ENCODE measurements around the gene SHC2.
A peak's percentile ranks its signal among the peaks of the same experiment; 100 is the strongest.

SHC2 gene

DNA sequence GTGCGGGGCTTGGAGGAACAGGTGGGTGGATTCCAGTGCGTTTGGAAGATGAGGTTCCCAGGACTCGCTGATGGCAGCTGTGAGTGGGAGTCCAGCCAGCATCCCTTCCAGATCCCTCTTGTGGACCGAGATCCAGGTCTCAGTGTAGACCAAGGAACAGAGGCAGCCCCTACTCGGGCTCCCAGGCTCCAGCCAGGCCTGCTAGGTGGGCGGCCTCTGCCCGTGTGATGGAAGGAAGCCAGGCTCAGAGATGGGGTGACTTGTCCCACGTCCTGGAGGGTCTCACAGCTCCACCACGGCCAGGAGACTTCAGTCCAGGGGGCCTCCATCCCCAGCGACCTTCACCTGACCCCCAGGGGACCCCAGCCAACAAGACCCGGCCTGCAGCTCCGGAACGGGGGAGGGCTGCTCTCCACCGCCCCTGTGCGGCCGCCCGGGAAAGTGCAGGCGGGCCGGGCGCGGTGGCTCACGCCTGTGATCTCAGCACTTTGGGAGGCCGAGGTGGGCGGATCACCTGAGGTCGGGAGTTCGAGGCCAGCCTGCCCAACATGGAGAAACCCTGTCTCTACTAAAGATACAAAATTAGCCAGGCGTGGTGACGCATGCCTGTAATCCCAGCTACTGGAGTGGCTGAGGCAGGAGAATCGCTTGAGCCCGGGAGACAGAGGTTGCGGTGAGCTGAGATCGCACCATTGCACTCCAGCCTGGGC is 34.7 kb upstream of the SHC2 start:
- Mint-ChIP-seq H3K36me3 (peaks cover 21% of the 10 kb centered on the region), H3K27ac (no peak overlapping the region), H3K4me3 (no peak overlapping the region), H3K4me1 (peaks cover 12% of the 10 kb centered on the region), H3K9me3 (no peaks in the 10 kb centered on the region)
- ATAC-seq (peak; percentile 42), DNase-seq (ENCODE audit: low spot score in 2 of 2) (peak; percentile 65 to 88)

DNA sequence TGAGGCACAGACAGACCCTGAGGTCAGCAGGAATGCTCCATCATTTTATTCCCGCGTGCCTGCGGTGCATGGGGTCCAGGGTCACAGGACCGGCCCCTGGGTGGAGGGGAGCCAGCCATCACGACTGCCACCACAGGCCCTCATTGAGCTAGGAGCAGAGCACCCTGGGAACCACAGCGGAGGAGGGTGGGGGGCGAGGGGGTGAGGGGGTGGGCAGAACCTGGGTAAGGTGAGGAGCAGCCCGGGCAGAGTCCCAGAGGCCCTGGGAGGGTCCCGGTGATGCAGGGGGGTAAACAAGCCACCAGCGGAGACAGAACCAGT is 34.2 kb upstream of the SHC2 start:
- Mint-ChIP-seq H3K9me3 (no peaks in the 10 kb centered on the region), H3K4me3 (no peak overlapping the region), H3K36me3 (peaks cover 21% of the 10 kb centered on the region), H3K27ac (no peak overlapping the region), H3K4me1 (peaks cover 12% of the 10 kb centered on the region)
- DNase-seq (ENCODE audit: low spot score in 2 of 2) (no peak), ATAC-seq (no peak)

DNA sequence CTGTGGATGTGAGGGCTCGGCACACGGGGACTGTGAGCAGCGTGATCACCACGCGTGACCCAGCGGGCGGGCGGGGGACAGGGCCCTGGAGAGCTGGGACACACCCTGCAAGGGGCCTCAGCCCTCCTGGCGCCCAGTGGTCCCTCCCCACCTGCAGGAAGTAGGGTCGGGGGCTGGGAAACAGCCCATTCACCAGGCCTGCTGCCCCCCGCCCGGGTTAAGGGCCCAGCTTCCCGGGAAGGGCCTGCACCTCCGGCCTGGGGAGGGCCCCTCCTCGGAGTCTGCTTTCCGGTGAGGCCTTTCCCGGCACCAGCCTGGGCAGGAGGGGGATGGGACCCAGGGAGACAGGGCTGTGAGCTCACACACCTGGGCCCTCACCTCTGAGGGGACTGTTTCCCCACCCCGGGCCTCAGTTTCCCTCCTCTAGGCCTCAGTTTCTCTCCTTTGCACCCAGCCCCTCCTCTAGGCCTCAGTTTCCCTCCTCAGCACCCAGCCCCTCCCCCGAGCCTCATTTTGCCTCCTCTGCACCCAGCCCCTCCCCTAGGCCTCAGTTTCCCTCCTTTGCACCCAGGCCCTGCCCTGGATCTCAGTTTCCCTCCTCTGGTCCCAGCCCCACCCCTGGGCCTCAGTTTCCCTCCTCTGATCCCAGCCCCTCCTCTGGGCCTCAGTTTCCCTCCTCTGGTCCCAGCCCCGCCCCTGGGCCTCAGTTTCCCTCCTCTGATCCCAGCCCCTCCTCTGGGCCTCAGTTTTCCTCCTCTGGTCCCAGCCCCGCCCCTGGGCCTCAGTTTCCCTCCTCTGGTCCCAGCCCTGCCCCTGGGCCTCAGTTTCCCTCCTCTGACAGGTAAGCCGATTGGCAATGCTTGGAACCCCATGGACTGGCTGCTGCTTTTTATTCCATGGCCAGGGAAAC is 33.6 kb upstream of the SHC2 start:
- H3K4me3 Mint-ChIP-seq = no peak overlapping the region
- no peaks in the 10 kb centered on the region for H3K9me3 Mint-ChIP-seq
- ATAC-seq = no peak
- no peak for DNase-seq (ENCODE audit: low spot score in 2 of 2)
- H3K4me1 Mint-ChIP-seq = peaks cover 12% of the 10 kb centered on the region
- H3K27ac Mint-ChIP-seq = peak overlapping the region; percentile 63
- peaks cover 24% of the 10 kb centered on the region for H3K36me3 Mint-ChIP-seq

DNA sequence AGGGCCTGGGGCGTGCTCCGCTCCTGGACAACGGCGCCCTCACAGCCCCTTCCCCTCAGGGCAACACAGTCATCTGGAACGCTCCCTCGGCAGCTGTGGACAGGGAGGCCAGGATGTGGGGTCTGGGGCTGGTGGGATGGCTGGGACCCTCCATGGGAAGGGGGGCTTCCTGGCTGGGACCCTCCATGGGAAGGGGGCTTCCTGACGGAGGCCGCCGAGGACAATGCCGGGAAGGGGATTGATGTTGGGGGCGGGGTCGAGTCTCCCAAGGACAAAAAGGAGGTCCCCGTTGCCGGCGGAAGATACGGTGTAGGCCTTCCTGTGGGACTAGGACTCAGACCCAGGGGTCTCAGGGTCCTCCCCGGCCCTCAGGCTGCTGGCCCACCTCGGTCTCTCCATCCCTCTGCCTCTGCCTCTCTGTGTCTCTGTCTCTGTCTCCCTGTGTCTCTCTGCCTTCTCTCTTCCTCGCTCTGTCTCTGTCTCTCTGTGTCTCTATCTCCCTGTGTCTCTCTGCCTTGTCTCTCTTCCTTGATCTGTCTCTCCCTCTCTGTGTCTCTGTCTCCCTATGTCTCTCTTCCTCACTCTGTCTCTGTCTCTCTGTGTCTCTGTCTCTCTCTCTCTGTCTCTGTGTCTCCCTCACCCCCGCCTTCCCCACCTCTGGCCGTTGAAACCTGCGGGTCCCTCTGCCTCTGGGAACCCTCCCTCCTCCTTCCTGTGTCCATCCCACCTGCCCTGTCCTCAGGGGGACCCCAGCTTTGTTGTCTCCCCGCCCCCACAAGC is 32.7 kb upstream of the SHC2 start:
- DNase-seq (ENCODE audit: low spot score in 2 of 2) (no peak), ATAC-seq (no peak)
- Mint-ChIP-seq H3K4me3 (no peak overlapping the region), H3K4me1 (peaks cover 12% of the 10 kb centered on the region), H3K36me3 (peaks cover 19% of the 10 kb centered on the region), H3K27ac (peak overlapping the region; percentile 63), H3K9me3 (no peaks in the 10 kb centered on the region)

DNA sequence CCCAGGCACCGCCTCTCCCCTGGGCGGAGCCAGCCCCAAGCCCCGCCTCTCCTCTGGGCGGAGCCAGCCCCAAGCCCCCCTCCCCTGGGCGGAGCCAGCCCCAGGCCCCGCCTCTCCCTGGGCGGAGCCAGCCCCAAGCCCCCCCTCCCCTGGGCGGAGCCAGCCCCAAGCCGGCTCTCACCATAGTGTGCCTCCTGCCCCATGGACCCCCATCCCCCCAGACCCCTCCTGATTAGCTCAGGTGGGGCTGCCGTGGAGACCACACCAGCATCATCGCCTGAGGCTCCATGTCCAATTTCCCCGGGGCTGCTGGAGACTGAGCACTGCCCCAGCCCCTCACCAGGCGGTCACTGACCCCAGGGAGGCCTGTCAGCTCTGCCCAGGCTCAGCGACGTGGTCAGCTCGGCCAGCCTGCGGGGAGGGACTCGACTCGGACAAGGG is 31.3 kb upstream of the SHC2 start:
- Mint-ChIP-seq H3K27ac (no peak overlapping the region), H3K4me3 (no peak overlapping the region), H3K4me1 (peaks cover 12% of the 10 kb centered on the region), H3K36me3 (peaks cover 20% of the 10 kb centered on the region), H3K9me3 (no peaks in the 10 kb centered on the region)
- DNase-seq (ENCODE audit: low spot score in 2 of 2) (no peak), ATAC-seq (no peak)

DNA sequence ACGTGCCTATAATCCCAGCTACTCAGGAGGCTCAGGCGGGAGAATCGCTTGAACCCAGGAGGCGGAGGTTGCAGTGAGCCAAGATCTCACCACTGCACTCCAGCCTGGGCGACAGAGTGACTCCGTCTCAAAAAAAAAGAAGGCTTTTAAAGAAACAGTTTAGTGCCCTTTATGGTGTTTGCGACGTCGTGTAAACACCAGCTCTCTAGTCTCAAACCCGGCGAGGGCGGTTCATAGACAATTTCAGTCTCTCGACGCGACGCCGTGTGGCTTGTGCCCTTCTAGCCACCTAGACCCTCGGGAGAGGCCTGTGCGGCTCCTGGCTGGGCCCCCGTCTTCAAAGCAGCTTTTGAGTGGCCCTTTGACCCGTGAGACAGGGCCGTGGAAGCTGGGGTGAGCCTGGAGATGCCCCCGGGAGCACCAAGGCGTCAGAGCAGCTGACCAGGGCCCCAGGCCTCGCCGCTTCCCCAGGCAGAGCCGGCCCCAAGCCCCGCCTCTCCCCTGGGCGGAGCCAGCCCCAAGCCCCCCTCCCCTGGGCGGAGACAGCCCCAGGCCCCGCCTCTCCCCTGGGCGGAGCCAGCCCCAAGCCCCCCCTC is 30.4 kb upstream of the SHC2 start:
- no peak overlapping the region for H3K27ac Mint-ChIP-seq
- ATAC-seq = no peak
- H3K9me3 Mint-ChIP-seq = no peaks in the 10 kb centered on the region
- no peak for DNase-seq (ENCODE audit: low spot score in 2 of 2)
- no peak overlapping the region for H3K4me3 Mint-ChIP-seq
- peaks cover 12% of the 10 kb centered on the region for H3K4me1 Mint-ChIP-seq
- peaks cover 20% of the 10 kb centered on the region for H3K36me3 Mint-ChIP-seq

DNA sequence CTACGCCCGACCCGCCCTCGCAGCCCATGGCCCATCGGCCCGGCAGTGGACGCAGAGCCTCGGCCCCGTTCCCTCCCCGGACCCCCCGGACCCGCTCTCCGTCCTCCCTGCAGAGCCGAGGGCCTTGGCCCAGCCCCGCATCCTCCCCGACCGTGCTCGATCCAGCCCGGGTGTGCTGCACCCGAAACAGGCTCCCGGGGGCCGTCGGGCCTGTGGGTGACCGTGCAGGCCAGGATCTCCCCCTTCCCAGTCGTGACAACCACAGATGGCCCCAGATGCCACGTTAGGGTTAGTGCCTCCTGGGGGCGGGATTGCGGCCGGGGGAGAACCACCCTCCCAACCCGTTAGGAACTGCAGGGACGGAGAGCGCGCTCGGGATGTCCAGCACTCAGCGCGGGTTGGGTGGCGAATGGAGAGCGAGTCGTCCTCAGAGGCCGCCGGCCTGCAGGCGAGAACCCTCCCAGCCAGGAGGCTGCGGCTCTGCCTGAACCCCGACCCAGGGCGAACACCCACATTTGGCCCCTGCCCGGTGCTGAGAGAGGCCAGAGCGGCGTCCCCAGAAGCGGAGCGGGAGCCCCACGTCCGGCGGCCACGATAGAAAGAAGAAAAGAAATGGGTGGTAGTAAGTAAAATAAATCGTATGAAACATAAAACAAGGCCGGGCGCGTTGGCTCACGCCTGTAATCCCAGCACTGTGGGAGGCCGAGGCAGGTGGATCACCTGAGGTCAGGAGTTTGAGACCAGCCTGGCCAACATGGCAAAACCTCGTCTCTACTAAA is 28.8 kb upstream of the SHC2 start:
- peak overlapping the region; percentile 71 for H3K27ac Mint-ChIP-seq
- H3K36me3 Mint-ChIP-seq = peaks cover 20% of the 10 kb centered on the region
- DNase-seq (ENCODE audit: low spot score in 2 of 2) (no peak), ATAC-seq (peak; percentile 22)
- H3K9me3 Mint-ChIP-seq = no peaks in the 10 kb centered on the region
- peaks cover 12% of the 10 kb centered on the region for H3K4me1 Mint-ChIP-seq
- H3K4me3 Mint-ChIP-seq = peak overlapping the region; percentile 74

DNA sequence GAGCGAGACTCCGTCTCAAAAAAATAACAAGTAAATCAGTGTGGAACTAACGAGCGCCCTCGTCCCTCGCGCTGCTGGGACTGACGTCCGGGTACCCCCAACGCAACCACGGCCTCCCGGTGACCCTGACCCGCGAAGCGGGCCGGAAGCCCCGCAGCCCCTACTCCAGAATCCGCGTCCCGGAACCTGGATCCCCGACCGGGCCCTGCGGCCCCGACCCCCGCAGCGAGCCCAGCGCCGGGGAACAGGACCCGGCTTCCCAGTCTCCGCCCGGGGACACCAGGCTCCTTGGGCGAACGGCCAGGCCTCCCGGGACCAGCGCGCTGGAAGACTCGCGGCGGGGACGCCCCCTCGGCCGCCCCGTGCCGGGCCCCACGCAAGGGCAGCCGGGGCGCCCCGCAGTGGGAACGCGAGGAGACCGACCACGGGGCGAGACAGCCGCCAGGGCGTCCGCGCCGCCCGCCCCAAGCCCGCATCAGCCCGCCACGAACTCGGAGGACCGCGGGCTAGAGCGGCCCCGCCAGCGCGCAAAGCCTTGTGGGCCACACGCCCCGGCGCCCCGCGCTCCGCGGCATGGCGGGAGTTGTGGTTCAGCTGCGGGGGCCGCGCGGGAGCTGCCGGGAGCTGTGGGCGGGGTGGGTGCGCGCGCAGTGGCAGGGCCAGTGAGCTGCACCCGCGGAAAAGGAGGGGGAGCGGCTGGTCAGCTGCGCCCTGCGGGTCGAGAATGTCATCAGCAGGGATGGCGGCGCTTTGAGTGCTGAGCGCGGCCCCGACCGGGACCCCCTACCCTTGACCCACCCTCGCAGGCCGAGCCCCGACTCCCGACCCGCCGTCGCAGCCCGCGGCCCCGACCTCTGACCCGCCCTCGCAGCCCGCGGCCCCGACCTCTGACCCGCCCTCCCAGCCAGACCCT is 27.9 kb upstream of the SHC2 start:
- ATAC-seq = peak; percentile 87
- Mint-ChIP-seq H3K4me1 (peaks cover 9% of the 10 kb centered on the region), H3K9me3 (no peaks in the 10 kb centered on the region), H3K4me3 (peak overlapping the region; percentile 74), H3K27ac (peak overlapping the region; percentile 87), H3K36me3 (peaks cover 20% of the 10 kb centered on the region)
- DNase-seq (ENCODE audit: low spot score in 2 of 2) = peak; percentile 85 to 97

DNA sequence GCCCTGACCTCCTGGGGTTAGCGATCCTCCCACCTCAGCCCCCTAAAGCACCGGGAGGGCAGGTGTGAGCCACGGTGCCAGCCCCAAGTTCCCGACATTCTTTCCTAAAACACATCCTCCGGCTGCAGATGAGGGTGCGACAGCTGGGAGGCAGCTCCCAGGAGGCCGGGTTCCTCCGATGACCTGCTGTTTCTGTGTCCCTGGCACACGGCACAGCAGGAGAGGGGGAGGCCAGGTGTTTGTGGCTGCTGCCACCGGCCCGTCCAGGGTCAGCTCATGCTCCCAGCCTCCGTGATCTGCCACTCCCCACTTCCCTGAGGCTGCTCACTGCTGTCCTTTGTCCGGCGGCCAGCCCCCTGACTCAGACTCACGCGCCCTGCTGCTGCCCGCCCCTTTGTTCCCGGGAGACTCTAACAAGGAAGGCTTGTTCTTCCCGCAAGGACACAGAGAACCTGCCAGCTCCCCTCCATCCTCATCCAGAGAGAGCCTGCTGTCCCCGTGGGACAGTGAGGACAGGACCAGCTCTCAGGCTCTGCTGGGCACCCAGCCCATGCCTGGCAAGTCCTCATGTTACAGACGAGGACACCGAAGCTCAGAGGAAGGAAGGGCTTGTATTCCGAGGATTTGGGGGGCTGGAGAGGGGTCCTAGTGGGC is 24.9 kb upstream of the SHC2 start:
- DNase-seq (ENCODE audit: low spot score in 2 of 2) (no peak), ATAC-seq (no peak)
- H3K9me3 Mint-ChIP-seq = peaks cover 5% of the 10 kb centered on the region
- peaks cover 35% of the 10 kb centered on the region for H3K36me3 Mint-ChIP-seq
- peaks cover 8% of the 10 kb centered on the region for H3K4me1 Mint-ChIP-seq
- H3K27ac Mint-ChIP-seq = no peak overlapping the region
- H3K4me3 Mint-ChIP-seq = no peak overlapping the region

DNA sequence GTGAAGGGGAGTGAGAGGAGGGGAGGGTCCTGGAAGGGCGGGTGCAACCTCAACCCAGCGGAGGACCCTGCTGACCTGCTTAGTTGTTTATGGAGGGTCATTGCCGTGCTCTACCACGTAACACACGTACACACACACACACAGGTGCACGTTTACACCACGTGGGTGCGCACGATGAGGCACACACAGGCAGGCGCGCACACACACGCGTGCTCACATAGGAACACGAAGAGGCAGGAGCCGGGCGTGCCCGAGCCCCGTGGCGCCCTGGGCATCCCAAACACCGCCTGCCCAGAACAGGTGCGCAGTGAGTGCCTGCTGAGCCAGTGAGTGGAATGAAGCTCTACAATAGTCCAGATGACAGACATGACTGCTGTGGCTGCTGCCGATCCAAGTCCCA is 24.2 kb upstream of the SHC2 start:
- H3K27ac Mint-ChIP-seq = no peak overlapping the region
- H3K4me1 Mint-ChIP-seq = peaks cover 14% of the 10 kb centered on the region
- H3K36me3 Mint-ChIP-seq = peaks cover 41% of the 10 kb centered on the region
- DNase-seq (ENCODE audit: low spot score in 2 of 2) (no peak), ATAC-seq (no peak)
- H3K9me3 Mint-ChIP-seq = peaks cover 12% of the 10 kb centered on the region
- H3K4me3 Mint-ChIP-seq = no peak overlapping the region

DNA sequence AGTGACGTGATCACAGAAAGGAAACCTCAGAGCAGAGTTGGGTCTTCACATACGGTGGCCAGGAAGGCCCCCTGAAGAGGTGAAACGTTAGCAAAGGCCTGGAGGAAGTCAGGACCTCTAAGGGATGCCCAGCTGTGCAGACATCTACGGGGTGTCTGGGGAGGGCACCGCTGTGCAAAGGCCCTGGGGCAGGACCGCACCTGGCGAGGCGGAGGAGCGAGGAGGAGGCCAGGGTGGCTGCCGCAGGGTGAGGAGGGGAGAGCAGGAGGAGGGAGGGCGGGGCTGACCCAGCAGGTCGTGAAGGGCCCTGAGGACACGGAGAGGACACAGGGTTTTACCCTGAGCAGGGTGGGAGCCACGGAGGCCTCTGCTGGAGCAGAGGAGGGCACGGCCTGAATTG is 23.7 kb upstream of the SHC2 start:
- Mint-ChIP-seq H3K27ac (no peak overlapping the region), H3K36me3 (peaks cover 41% of the 10 kb centered on the region), H3K4me3 (no peak overlapping the region), H3K9me3 (peaks cover 15% of the 10 kb centered on the region), H3K4me1 (peaks cover 19% of the 10 kb centered on the region)
- ATAC-seq = no peak
- no peak for DNase-seq (ENCODE audit: low spot score in 2 of 2)

DNA sequence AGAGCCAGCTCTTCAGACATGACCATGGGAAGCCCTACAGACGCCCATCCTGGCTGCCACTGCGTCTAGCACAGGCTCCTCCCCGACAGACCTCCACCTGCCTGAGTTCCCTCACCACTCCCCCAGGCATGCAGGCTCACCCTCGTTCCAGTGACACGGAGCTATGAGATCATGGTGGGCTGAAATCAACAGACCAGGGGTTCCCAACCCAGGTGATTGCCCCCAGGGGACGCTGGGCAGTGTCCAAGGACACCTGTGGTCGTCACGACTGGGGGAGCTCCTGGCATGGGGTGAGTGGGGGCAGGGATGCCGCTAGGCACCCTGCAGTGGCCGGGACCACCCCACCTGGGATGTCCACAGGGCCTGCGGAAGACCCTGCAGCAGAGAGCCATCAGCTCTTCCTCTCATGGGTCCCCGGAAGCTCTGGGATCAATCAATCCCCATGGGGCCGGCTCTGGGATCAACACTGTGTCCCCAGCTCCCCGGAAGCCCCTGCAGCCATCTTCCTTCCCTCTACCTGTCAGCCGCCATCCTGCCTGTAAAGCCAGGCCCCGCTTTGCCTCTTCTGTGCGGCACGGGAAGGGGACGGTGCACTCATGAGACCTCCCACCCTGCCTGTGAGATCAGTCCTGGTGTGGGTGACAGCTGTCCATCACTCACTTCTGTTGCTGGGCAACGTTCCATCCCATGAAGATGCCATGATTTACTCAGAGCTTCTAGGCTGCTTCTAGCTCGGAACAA is 22.7 kb upstream of the SHC2 start:
- DNase-seq (ENCODE audit: low spot score in 2 of 2) (no peak), ATAC-seq (no peak)
- Mint-ChIP-seq H3K4me1 (peaks cover 19% of the 10 kb centered on the region), H3K36me3 (peaks cover 39% of the 10 kb centered on the region), H3K27ac (peak overlapping the region; percentile 63), H3K9me3 (peaks cover 15% of the 10 kb centered on the region), H3K4me3 (no peak overlapping the region)
